K562 (cell line): ENCODE data around the gene STYX. TPM values are rescaled to one million over a fixed set of nuclear protein-coding genes. Genes with fewer than 3 reads are reported as not detected.

Source experiments
- ARHGAP35 ChIP-seq: fragments of 450-650 bp; IDR thresholded peaks from 2 replicates; pipeline ENCODE4 v1.6.1; 2018; ENCODE audit not compliant: partially characterized antibody
- CBX5 ChIP-seq: IDR thresholded peaks from 2 replicates; pipeline ENCODE4 v1.6.1; 2014; ENCODE audit warnings: low read depth, borderline replicate concordance
- EGR1 ChIP-seq: fragments of 450-650 bp; conservative IDR thresholded peaks from 2 replicates; pipeline ENCODE4 v1.6.1; 2017; ENCODE audit warnings: mild to moderate bottlenecking
- EP400 ChIP-seq: fragments of 450-650 bp; IDR thresholded peaks from 2 replicates; pipeline ENCODE4 v1.6.1; 2017; ENCODE audit warnings: antibody characterized with exemption, mild to moderate bottlenecking, moderate library complexity
- ERF ChIP-seq: fragments of 450-650 bp; formaldehyde crosslinking; IDR thresholded peaks from 2 replicates; pipeline ENCODE4 v1.4.0; 2020; ENCODE audit warnings: mild to moderate bottlenecking, mixed read lengths
- GTF2E2 ChIP-seq: fragments of 200-800 bp; sonication (Bioruptor generic); IDR thresholded peaks from 2 replicates; pipeline ENCODE4 v1.6.1; 2016; ENCODE audit warnings: missing genetic modification characterization, missing compliant biosample characterization
- HSF4 ChIP-seq: fragments of 250-450 bp; sonication (Bioruptor Pico); IDR thresholded peaks from 2 replicates; pipeline ENCODE4 v2.1.2; 2022; ENCODE audit warnings: mild to moderate bottlenecking, moderate library complexity, borderline replicate concordance
- JUNB ChIP-seq: fragments of 450-650 bp; formaldehyde crosslinking; conservative IDR thresholded peaks from 2 replicates; pipeline ENCODE4 v1.4.0; 2020; ENCODE audit warnings: mild to moderate bottlenecking
- KLF10 ChIP-seq: fragments of 250-450 bp; sonication (Bioruptor Pico); IDR thresholded peaks from 2 replicates; pipeline ENCODE4 v1.6.1; 2021; ENCODE audit warnings: matching md5 sums
- NR0B1 ChIP-seq: fragments of 450-650 bp; IDR thresholded peaks from one replicate; pipeline ENCODE4 v1.6.1; 2018; ENCODE audit warnings: mild to moderate bottlenecking, moderate library complexity; ENCODE audit not compliant: partially characterized antibody
- PURB ChIP-seq: sonication (generic); formaldehyde crosslinking; IDR thresholded peaks from 2 replicates; pipeline ENCODE4 v1.9.0; 2021; ENCODE audit warnings: low read depth, mild to moderate bottlenecking, missing genetic modification reagents
- RNF2 ChIP-seq: sonication (generic); IDR thresholded peaks from 2 replicates; pipeline ENCODE4 v1.6.1; 2016
- RUNX1 ChIP-seq: sonication (generic); IDR thresholded peaks from 2 replicates; pipeline ENCODE4 v1.6.1; 2016; ENCODE audit warnings: antibody characterized with exemption, low read depth
- SNIP1 ChIP-seq: fragments of 450-650 bp; IDR thresholded peaks from 2 replicates; pipeline ENCODE4 v1.7.1; 2017; ENCODE audit warnings: low read depth, mild to moderate bottlenecking
- STAG1 ChIP-seq: sonication (generic); formaldehyde crosslinking; IDR thresholded peaks from 2 replicates; pipeline ENCODE4 v1.5.0; 2020; ENCODE audit warnings: missing genetic modification reagents, borderline replicate concordance
- TBP ChIP-seq: optimal IDR thresholded peaks from 2 replicates; pipeline ENCODE3; 2011; ENCODE audit warnings: low read depth, low read length, improper control_type of control experiment
- TCF7 ChIP-seq: sonication (generic); IDR thresholded peaks from 2 replicates; pipeline ENCODE4 v1.6.1; 2016; ENCODE audit warnings: antibody characterized with exemption, borderline replicate concordance
- ZBED1 ChIP-seq: IDR thresholded peaks from 2 replicates; pipeline ENCODE4 v1.6.1; 2014
- ZBTB49 ChIP-seq: sonication (generic); formaldehyde crosslinking; IDR thresholded peaks from 2 replicates; pipeline ENCODE4 v1.8.0; 2022; ENCODE audit warnings: missing genetic modification reagents, mild to moderate bottlenecking, borderline replicate concordance
- ZC3H4 ChIP-seq: sonication (generic); formaldehyde crosslinking; IDR thresholded peaks from 2 replicates; pipeline ENCODE4 v1.9.0; 2021; ENCODE audit warnings: missing genetic modification reagents, borderline replicate concordance
- ZSCAN32 ChIP-seq: fragments of 450-650 bp; formaldehyde crosslinking; IDR thresholded peaks from 2 replicates; pipeline ENCODE4 v1.4.0; 2020; ENCODE audit warnings: mild to moderate bottlenecking, moderate library complexity
- polyA plus RNA-seq, 8 experiments: library from polyadenylated mRNA; depleted of rRNA in 4 of 8; stranded (reverse) in 5 of 8; unstranded in 3 of 8; fragments of >200 nt; fragmentation: Nextera tagmentation in 2 of 8; fragmentation: Illumina TruSeq in 1 of 8; extraction: Ambion mirVana in 2 of 8; extraction: Trizol in 1 of 8; gene quantifications; 2 replicates each; pipeline versions ENCODE4 v1.2.1 to v1.2.3, GENCODE V29; 2011 to 2014; ENCODE audit warnings: inconsistent platforms in 1 of 8, missing spikeins in 1 of 8
- total RNA-seq, 7 experiments: library from RNA; depleted of rRNA in 6 of 7; stranded (reverse); fragments of >200 nt in 6 of 7; fragmentation: Illumina TruSeq in 2 of 7; extraction: Trizol in 2 of 7; gene quantifications; 2 replicates each; pipeline versions ENCODE4 v1.2.1 to v1.2.3, GENCODE V29; 2011 to 2021; ENCODE audit warnings: low replicate concordance in 1 of 7
- TF ChIP-seq, protein P1 (sequence below): fragments of 450-650 bp; IDR thresholded peaks from 2 replicates; pipeline ENCODE4 v1.7.0; 2016; ENCODE audit warnings: borderline replicate concordance
- TF ChIP-seq, protein P2 (sequence below): fragments of 250-450 bp; sonication (Bioruptor Pico); IDR thresholded peaks from 2 replicates; pipeline ENCODE4 v1.4.0; 2020; ENCODE audit warnings: mild to moderate bottlenecking

The STYX gene
- total and polyA plus RNA-seq, 9 of the 15 experiments (the other 6 are each of a cell fraction or from before 2014, with no cell fraction given): 5.0 to 15.4 (median 10.6) TPM

GRCh38 chr14:52706724-52707706 is 23.0 kb upstream of the STYX start, which contains the start of gene PSMC6 (continued):
- TF ChIP-seq EGR1 (no peak), TCF7 (no peak), ZBED1 (no peak), KLF10 (no peak), EP400 (peak; percentile 78), GTF2E2 (tag) (0 out of 2 replicates have a peak, but pooled peaks have one; percentile 38), HSF4 (no peak), PURB (CRISPR knock-in tag) (no peak), SNIP1 (no peak), RNF2 (no peak), ZC3H4 (no peak), RUNX1 (no peak), TBP (peak; percentile 84), ARHGAP35 (no peak), ERF (CRISPR knock-in tag) (no peak), NR0B1 (no peak), JUNB (CRISPR knock-in tag) (no peak), ZBTB49 (CRISPR knock-in tag) (no peak), STAG1 (CRISPR knock-in tag) (no peak), CBX5 (no peak), ZSCAN32 (no peak)
- TF ChIP-seq, protein P1, sequence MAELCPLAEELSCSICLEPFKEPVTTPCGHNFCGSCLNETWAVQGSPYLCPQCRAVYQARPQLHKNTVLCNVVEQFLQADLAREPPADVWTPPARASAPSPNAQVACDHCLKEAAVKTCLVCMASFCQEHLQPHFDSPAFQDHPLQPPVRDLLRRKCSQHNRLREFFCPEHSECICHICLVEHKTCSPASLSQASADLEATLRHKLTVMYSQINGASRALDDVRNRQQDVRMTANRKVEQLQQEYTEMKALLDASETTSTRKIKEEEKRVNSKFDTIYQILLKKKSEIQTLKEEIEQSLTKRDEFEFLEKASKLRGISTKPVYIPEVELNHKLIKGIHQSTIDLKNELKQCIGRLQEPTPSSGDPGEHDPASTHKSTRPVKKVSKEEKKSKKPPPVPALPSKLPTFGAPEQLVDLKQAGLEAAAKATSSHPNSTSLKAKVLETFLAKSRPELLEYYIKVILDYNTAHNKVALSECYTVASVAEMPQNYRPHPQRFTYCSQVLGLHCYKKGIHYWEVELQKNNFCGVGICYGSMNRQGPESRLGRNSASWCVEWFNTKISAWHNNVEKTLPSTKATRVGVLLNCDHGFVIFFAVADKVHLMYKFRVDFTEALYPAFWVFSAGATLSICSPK: no peak
- TF ChIP-seq, protein P2, sequence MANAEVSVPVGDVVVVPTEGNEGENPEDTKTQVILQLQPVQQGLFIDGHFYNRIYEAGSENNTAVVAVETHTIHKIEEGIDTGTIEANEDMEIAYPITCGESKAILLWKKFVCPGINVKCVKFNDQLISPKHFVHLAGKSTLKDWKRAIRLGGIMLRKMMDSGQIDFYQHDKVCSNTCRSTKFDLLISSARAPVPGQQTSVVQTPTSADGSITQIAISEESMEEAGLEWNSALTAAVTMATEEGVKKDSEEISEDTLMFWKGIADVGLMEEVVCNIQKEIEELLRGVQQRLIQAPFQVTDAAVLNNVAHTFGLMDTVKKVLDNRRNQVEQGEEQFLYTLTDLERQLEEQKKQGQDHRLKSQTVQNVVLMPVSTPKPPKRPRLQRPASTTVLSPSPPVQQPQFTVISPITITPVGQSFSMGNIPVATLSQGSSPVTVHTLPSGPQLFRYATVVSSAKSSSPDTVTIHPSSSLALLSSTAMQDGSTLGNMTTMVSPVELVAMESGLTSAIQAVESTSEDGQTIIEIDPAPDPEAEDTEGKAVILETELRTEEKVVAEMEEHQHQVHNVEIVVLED: no peak
